ENCODE data around the gene PRPF18.

The PRPF18 gene

GRCh38 chr10:13669901-13670300 lies 83.1 kb downstream of the PRPF18 start:
- TF ChIP-seq MAX (IDR thresholded peaks at IDR 0.05; ENCODE audit: low read depth, low read length) (no peak), CTCF (IDR thresholded peaks at IDR 0.05; ENCODE audit: low read depth, low read length) (no peak), MYC (IDR thresholded peaks at IDR 0.05; ENCODE audit: low read depth, low read length) (no peak), POLR2A (IDR thresholded peaks at IDR 0.05; ENCODE audit: extremely low read depth, insufficient read length) (no peak)
- H3K4me3 ChIP-seq (ENCODE audit: low read depth, low read length), result no peak overlapping the region
- DNase-seq (ENCODE audit: low read depth), result no peak

- H3K4me3 ChIP-seq (ENCODE audit: low read depth, low read length), result no peak overlapping the region
- no peak for DNase-seq (ENCODE audit: low read depth)
- TF ChIP-seq CTCF (IDR thresholded peaks at IDR 0.05; ENCODE audit: low read depth, low read length) (no peak), POLR2A (IDR thresholded peaks at IDR 0.05; ENCODE audit: extremely low read depth, insufficient read length) (no peak), MAX (IDR thresholded peaks at IDR 0.05; ENCODE audit: low read depth, low read length) (no peak), MYC (IDR thresholded peaks at IDR 0.05; ENCODE audit: low read depth, low read length) (no peak)
Measured at GRCh38 chr10:13670311-13670710, 83.5 kb downstream of the PRPF18 start.

- DNase-seq (ENCODE audit: low read depth), result no peak
- no peak for TF ChIP-seq CTCF (IDR thresholded peaks at IDR 0.05; ENCODE audit: low read depth, low read length)
- no peak for TF ChIP-seq MYC (IDR thresholded peaks at IDR 0.05; ENCODE audit: low read depth, low read length)
- no peak for TF ChIP-seq MAX (IDR thresholded peaks at IDR 0.05; ENCODE audit: low read depth, low read length)
- TF ChIP-seq POLR2A (IDR thresholded peaks at IDR 0.05; ENCODE audit: extremely low read depth, insufficient read length), result no peak
- H3K4me3 ChIP-seq (ENCODE audit: low read depth, low read length), result no peak overlapping the region
Measured at GRCh38 chr10:13671904-13672303, 85.1 kb downstream of the PRPF18 start.

GRCh38 chr10:13672548-13672947 lies 85.8 kb downstream of the PRPF18 start:
- H3K4me3 ChIP-seq (ENCODE audit: low read depth, low read length), result no peak overlapping the region
- TF ChIP-seq MYC (IDR thresholded peaks at IDR 0.05; ENCODE audit: low read depth, low read length), result no peak
- TF ChIP-seq MAX (IDR thresholded peaks at IDR 0.05; ENCODE audit: low read depth, low read length), result no peak
- TF ChIP-seq CTCF (IDR thresholded peaks at IDR 0.05; ENCODE audit: low read depth, low read length), result no peak
- TF ChIP-seq POLR2A (IDR thresholded peaks at IDR 0.05; ENCODE audit: extremely low read depth, insufficient read length), result no peak
- DNase-seq (ENCODE audit: low read depth), result no peak

- DNase-seq (ENCODE audit: low read depth), result no peak
- TF ChIP-seq POLR2A (IDR thresholded peaks at IDR 0.05; ENCODE audit: extremely low read depth, insufficient read length) (no peak), CTCF (IDR thresholded peaks at IDR 0.05; ENCODE audit: low read depth, low read length) (no peak), MYC (IDR thresholded peaks at IDR 0.05; ENCODE audit: low read depth, low read length) (no peak)
- H3K4me3 ChIP-seq (ENCODE audit: low read depth, low read length), result no peak overlapping the region
Measured at GRCh38 chr10:13673156-13673555, 86.4 kb downstream of the PRPF18 start.
